Measurements from ENCODE around the gene EFNA3.

GRCh38 chr1:155106862-155107261, 28.2 kb downstream of the EFNA3 start:
- TF ChIP-seq CTCF (IDR thresholded peaks at IDR 0.05; ENCODE audit: insufficient read depth, low read length, poor library complexity, severe bottlenecking) (no peak), EZH2phosphoT487 (conservative IDR thresholded peaks at IDR 0.05; ENCODE audit: low read length) (no peak)

Data from SU-DHL-6 (cell line).